ENCODE data around the gene NUAK1. TPM values are rescaled to one million over a fixed set of nuclear protein-coding genes. Genes with fewer than 3 reads are reported as not detected.

The NUAK1 gene
- total RNA-seq, 1 experiment from 2014 or later: 14.3 TPM

DNA sequence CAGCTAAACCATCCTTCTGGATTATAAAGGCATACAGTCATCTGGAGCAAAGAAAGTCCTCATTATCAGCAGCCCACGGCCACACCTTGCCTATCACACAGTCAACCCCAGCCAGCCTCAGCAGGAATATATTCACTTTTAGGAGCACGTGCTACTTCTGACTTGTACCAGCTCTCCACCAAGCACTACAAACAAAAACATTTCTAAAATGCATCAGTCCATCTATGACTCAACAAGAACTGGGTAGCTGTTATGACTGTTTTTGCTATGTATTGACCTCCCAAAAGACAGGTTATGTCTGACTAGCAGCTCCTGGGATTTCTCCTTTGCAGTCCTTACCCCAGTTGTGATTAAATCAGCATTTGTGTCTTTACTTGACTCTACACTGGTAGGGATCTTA lies 31.2 kb downstream of the NUAK1 start:
- no TSS peak for BruUV-seq (replicated peaks)
- TF ChIP-seq, protein P1, sequence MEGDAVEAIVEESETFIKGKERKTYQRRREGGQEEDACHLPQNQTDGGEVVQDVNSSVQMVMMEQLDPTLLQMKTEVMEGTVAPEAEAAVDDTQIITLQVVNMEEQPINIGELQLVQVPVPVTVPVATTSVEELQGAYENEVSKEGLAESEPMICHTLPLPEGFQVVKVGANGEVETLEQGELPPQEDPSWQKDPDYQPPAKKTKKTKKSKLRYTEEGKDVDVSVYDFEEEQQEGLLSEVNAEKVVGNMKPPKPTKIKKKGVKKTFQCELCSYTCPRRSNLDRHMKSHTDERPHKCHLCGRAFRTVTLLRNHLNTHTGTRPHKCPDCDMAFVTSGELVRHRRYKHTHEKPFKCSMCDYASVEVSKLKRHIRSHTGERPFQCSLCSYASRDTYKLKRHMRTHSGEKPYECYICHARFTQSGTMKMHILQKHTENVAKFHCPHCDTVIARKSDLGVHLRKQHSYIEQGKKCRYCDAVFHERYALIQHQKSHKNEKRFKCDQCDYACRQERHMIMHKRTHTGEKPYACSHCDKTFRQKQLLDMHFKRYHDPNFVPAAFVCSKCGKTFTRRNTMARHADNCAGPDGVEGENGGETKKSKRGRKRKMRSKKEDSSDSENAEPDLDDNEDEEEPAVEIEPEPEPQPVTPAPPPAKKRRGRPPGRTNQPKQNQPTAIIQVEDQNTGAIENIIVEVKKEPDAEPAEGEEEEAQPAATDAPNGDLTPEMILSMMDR (IDR thresholded peaks at IDR 0.05; ENCODE audit: unreplicated experiment): no peak
- intact Hi-C loops (cut with micrococcal nuclease; ENCODE audit: unreplicated experiment): no loop called here
- Mint-ChIP-seq H3K27me3 (ENCODE audit: unreplicated experiment) (no peaks in the 10 kb centered on the region), H3K4me3 (ENCODE audit: low read depth, unreplicated experiment) (no peak overlapping the region), H3K27ac (ENCODE audit: unreplicated experiment) (no peak overlapping the region), H3K36me3 (ENCODE audit: insufficient read depth, unreplicated experiment) (no peaks in the 10 kb centered on the region), H3K9me3 (ENCODE audit: low read depth, unreplicated experiment) (no peaks in the 10 kb centered on the region), H3K4me1 (ENCODE audit: low read depth, unreplicated experiment) (peaks cover 26% of the 10 kb centered on the region)
- no peak for DNase-seq
- CTCF ChIA-PET: interaction anchor here (0.5 to 1.8 kb wide), 3 partner anchors 11 to 1812 kb away, joined by 3 to 6 read pairs (median 5); no protein-coding TSS in a partner anchor

DNA sequence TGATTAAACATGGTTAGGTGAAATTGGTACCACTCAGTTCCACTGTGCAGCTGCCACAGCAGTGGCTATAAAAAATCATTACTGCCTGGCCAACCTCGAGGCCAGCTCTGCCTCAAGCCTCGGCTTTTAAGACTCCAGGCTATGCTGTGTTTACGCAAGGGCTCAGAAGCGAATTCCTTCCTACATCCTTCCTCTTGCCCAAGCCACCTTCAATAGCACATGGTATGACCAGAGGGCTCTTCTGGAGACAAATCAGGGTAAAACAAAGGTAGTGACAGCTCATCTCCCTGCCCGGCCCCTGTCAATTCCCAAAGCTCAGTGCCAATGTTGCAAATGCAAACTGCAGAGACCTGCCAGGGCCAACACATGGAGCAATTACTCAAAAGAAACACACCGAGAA lies 31.9 kb downstream of the NUAK1 start:
- peak; percentile 21 for DNase-seq
- Mint-ChIP-seq H3K9me3 (ENCODE audit: low read depth, unreplicated experiment) (no peaks in the 10 kb centered on the region), H3K27ac (ENCODE audit: unreplicated experiment) (no peak overlapping the region), H3K4me3 (ENCODE audit: low read depth, unreplicated experiment) (no peak overlapping the region), H3K27me3 (ENCODE audit: unreplicated experiment) (no peaks in the 10 kb centered on the region), H3K4me1 (ENCODE audit: low read depth, unreplicated experiment) (peaks cover 24% of the 10 kb centered on the region), H3K36me3 (ENCODE audit: insufficient read depth, unreplicated experiment) (no peaks in the 10 kb centered on the region)
- CTCF ChIA-PET: interaction anchor here (0.5 to 1.8 kb wide), 3 partner anchors 10 to 676 kb away, joined by 5 to 6 read pairs (median 5); no protein-coding TSS in a partner anchor
- intact Hi-C loops (cut with micrococcal nuclease; ENCODE audit: unreplicated experiment): no loop called here
- TF ChIP-seq, protein P1 (IDR thresholded peaks at IDR 0.05; ENCODE audit: unreplicated experiment): no peak
- no TSS peak for BruUV-seq (replicated peaks)

DNA sequence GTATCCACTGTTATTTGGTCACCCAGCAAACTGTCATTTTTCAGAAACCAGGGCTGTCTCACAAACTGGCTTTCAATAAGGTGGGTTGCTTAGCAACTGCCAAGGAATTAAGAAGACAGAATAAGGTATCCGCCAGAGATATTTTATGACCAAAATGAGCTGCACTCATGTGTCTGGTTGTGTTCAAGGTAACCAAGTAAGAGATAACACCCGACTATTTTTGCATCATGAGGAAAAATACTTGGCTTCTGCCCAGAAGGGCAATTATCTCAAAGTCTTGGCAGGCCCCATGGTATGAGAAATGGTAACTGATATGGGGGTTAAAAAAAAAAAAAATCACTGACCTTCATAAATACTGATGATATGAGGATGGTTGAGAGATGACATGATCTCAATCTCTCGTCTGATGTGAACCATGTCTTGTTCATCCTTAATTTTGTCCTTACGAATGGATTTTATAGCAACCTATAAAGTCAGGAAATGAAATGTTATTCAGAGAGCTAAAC lies 32.6 kb downstream of the NUAK1 start:
- DNase-seq: no peak
- H3K4me1 Mint-ChIP-seq (ENCODE audit: low read depth, unreplicated experiment): peaks cover 24% of the 10 kb centered on the region
- H3K36me3 Mint-ChIP-seq (ENCODE audit: insufficient read depth, unreplicated experiment): no peaks in the 10 kb centered on the region
- no TSS peak for BruUV-seq (replicated peaks)
- TF ChIP-seq, protein P1 (IDR thresholded peaks at IDR 0.05; ENCODE audit: unreplicated experiment): no peak
- H3K9me3 Mint-ChIP-seq (ENCODE audit: low read depth, unreplicated experiment): no peaks in the 10 kb centered on the region
- H3K27me3 Mint-ChIP-seq (ENCODE audit: unreplicated experiment): no peaks in the 10 kb centered on the region
- no peak overlapping the region for H3K4me3 Mint-ChIP-seq (ENCODE audit: low read depth, unreplicated experiment)
- intact Hi-C loops (cut with micrococcal nuclease; ENCODE audit: unreplicated experiment): no loop called here
- CTCF ChIA-PET: interaction anchor here (1.8 kb wide), 1 partner anchor 30 kb away, joined by 5 read pairs; no protein-coding TSS in a partner anchor
- H3K27ac Mint-ChIP-seq (ENCODE audit: unreplicated experiment): no peak overlapping the region

DNA sequence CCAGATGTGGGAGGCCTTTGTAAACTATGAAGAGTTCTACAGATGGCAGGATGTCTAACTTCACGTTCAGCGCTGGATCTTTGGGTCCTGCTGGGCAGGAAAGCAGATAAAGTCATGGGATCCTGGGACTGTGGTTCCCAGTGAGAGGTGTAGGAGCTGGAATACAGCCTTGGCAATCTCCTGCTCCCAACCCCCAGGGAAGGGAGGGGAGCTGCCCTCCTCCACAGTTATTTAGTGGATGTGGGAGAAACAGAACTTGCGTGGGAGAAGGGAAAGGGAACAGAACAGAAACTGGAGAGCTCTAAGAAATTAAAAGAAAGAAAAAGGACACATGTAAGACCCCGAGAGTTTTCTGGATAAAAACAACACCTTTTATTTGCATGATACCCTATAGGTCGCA lies 37.0 kb downstream of the NUAK1 start:
- no TSS peak for BruUV-seq (replicated peaks)
- DNase-seq: no peak
- TF ChIP-seq, protein P1 (IDR thresholded peaks at IDR 0.05; ENCODE audit: unreplicated experiment): no peak
- Mint-ChIP-seq H3K27me3 (ENCODE audit: unreplicated experiment) (no peaks in the 10 kb centered on the region), H3K4me1 (ENCODE audit: low read depth, unreplicated experiment) (peaks cover 13% of the 10 kb centered on the region), H3K36me3 (ENCODE audit: insufficient read depth, unreplicated experiment) (no peaks in the 10 kb centered on the region), H3K27ac (ENCODE audit: unreplicated experiment) (no peak overlapping the region), H3K4me3 (ENCODE audit: low read depth, unreplicated experiment) (no peak overlapping the region), H3K9me3 (ENCODE audit: low read depth, unreplicated experiment) (no peaks in the 10 kb centered on the region)
- CTCF ChIA-PET: no interaction called here
- intact Hi-C loops (cut with micrococcal nuclease; ENCODE audit: unreplicated experiment): no loop called here

Measured in Calu3 (cell line).